HTR-8/SVneo (cell line): ENCODE results near the gene CCIN.

ENCODE experiments used
- DNase-seq: peaks from one replicate; pipeline ENCODE4 v3.0.0; 2011; ENCODE audit warnings: low spot score, mixed read lengths; ENCODE audit not compliant: insufficient read length
- FAIRE-seq: peaks from 2 replicates; lab custom pipeline; 2011; peaks lifted over from hg19 to GRCh38; lab: Jason Lieb, UNC

Gene CCIN

GRCh38 chr9:36140086-36141084 is 28.8 kb upstream of the CCIN start:
- DNase-seq, result no peak
- FAIRE-seq, result no peak

GRCh38 chr9:36141288-36141687 is 27.9 kb upstream of the CCIN start:
- DNase-seq (no peak), FAIRE-seq (no peak)

GRCh38 chr9:36141761-36142160 is 27.4 kb upstream of the CCIN start:
- no peak for FAIRE-seq

GRCh38 chr9:36142510-36143244 is 26.5 kb upstream of the CCIN start:
- FAIRE-seq (no peak), DNase-seq (no peak)

More at GRCh38 chr9:36141761-36142160, 27.4 kb upstream of the CCIN start:
- DNase-seq, result no peak

GRCh38 chr9:36143245-36143641 is 25.9 kb upstream of the CCIN start:
- FAIRE-seq (no peak), DNase-seq (no peak)

GRCh38 chr9:36144309-36145232 is 24.6 kb upstream of the CCIN start:
- no peak for FAIRE-seq

GRCh38 chr9:36145970-36146369 is 23.2 kb upstream of the CCIN start:
- DNase-seq (no peak), FAIRE-seq (no peak)

More at GRCh38 chr9:36144309-36145232, 24.6 kb upstream of the CCIN start:
- no peak for DNase-seq

GRCh38 chr9:36146651-36147050 is 22.5 kb upstream of the CCIN start:
- DNase-seq, result no peak
- no peak for FAIRE-seq

- no peak for FAIRE-seq
- no peak for DNase-seq
These were observed 21.6 kb upstream of the CCIN start for GRCh38 chr9:36147441-36148175.

- FAIRE-seq (peak; percentile 48), DNase-seq (peak; percentile 97)
These were observed 20.7 kb upstream of the CCIN start for GRCh38 chr9:36148311-36149051.

GRCh38 chr9:36149197-36149596 is 20.0 kb upstream of the CCIN start:
- FAIRE-seq (no peak), DNase-seq (no peak)

GRCh38 chr9:36150574-36151315 is 18.4 kb upstream of the CCIN start:
- DNase-seq (no peak), FAIRE-seq (no peak)

GRCh38 chr9:36151316-36152210 is 17.6 kb upstream of the CCIN start:
- DNase-seq, result no peak
- FAIRE-seq, result no peak

- no peak for DNase-seq
- no peak for FAIRE-seq
These were observed 16.3 kb upstream of the CCIN start for GRCh38 chr9:36152741-36153438.

GRCh38 chr9:36153746-36154145 is 15.4 kb upstream of the CCIN start:
- DNase-seq (no peak), FAIRE-seq (no peak)

GRCh38 chr9:36154331-36154952 is 14.7 kb upstream of the CCIN start:
- FAIRE-seq (no peak), DNase-seq (no peak)
